ENCODE measurements around the gene YTHDF1. TPM values are rescaled to one million over a fixed set of nuclear protein-coding genes. Genes with fewer than 3 reads are reported as not detected.

YTHDF1 gene
- polyA plus RNA-seq, 1 experiment: 22.4 TPM

DNA sequence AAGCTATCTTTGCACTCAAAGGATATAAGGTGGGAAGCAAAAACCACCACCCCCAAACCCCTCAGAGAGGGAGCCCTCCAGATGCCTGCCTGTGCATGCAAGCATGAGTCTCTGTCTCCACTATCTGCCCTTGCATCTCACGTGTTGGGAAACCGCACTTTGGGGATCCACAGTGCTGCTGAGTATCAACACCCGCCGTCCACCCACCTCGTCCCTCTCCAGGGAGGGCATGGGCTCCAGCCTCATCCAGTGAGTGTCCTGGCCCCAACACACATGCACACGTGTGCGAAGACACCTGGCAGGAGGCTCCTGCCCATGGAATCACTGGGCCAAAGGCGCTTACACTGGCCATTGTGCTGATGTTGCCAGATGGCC lies 3.5 kb upstream of the YTHDF1 start:
- TF ChIP-seq, protein P1, sequence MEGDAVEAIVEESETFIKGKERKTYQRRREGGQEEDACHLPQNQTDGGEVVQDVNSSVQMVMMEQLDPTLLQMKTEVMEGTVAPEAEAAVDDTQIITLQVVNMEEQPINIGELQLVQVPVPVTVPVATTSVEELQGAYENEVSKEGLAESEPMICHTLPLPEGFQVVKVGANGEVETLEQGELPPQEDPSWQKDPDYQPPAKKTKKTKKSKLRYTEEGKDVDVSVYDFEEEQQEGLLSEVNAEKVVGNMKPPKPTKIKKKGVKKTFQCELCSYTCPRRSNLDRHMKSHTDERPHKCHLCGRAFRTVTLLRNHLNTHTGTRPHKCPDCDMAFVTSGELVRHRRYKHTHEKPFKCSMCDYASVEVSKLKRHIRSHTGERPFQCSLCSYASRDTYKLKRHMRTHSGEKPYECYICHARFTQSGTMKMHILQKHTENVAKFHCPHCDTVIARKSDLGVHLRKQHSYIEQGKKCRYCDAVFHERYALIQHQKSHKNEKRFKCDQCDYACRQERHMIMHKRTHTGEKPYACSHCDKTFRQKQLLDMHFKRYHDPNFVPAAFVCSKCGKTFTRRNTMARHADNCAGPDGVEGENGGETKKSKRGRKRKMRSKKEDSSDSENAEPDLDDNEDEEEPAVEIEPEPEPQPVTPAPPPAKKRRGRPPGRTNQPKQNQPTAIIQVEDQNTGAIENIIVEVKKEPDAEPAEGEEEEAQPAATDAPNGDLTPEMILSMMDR (IDR thresholded peaks at IDR 0.05; ENCODE audit: low read depth, low read length): no peak
- POLR2A ChIA-PET: no interaction called here
- H3K27me3 ChIP-seq (ENCODE audit: control insufficient read depth, insufficient read depth, low read length): peaks cover 22% of the 10 kb centered on the region
- no peak overlapping the region for H3K4me3 ChIP-seq (ENCODE audit: low read depth, low read length)
- no peaks in the 10 kb centered on the region for H3K9me3 ChIP-seq (ENCODE audit: control insufficient read depth, insufficient read depth, low read length)
- no peak overlapping the region for H3K27ac ChIP-seq (ENCODE audit: low read depth, low read length)
- DNase-seq (ENCODE audit: low read depth, low spot score): no peak
- CTCF ChIA-PET: interaction anchor here (1.0 kb wide), 1 partner anchor 164 kb away, joined by 3 read pairs; no protein-coding TSS in a partner anchor

DNA sequence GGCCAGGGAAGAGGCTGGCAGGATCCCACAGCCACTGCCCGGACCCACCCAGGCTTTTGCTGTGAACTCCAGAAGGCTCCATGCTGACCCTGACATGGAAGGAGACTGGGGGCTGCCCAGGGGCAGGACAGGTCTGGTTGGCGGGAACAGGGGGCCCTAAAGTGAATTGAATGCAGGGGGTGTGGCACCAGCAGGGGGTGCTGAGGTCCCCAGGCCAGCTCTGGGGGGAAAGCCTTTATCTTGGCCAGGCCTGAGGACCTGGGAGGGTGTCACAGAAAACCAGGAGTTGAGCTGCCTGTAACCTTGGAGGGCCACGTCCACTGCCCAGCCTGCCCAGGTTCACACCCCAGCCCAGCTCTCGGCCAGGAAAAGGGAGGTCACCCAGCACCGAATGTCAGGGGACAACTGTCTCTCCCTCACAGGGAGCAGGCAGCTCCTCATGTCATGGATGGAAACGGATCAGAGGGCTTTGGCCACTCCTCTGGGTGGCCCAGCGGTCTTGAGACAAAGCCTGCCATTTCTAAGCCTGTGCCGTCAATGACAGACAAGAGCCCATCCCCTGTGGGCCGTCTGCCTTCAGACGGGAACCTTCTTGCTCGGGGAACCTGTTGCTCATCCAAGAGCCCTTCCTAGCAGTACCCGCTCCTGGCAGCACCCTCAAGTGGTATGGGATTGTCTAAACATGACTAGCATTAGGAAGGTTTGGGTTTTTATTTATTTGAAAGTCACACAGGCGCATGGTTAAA lies 2.9 kb upstream of the YTHDF1 start:
- no peak for DNase-seq (ENCODE audit: low read depth, low spot score)
- TF ChIP-seq, protein P1 (IDR thresholded peaks at IDR 0.05; ENCODE audit: low read depth, low read length): no peak
- ChIA-PET POLR2A (interaction anchor here (0.7 kb wide), 1 partner anchor 395 kb away, joined by 3 read pairs; no protein-coding TSS in a partner anchor), CTCF (interaction anchor here (1.0 kb wide), 1 partner anchor 164 kb away, joined by 3 read pairs; no protein-coding TSS in a partner anchor)
- Histone ChIP-seq H3K27me3 (ENCODE audit: control insufficient read depth, insufficient read depth, low read length) (peaks cover 22% of the 10 kb centered on the region), H3K4me3 (ENCODE audit: low read depth, low read length) (no peak overlapping the region), H3K9me3 (ENCODE audit: control insufficient read depth, insufficient read depth, low read length) (no peaks in the 10 kb centered on the region), H3K27ac (ENCODE audit: low read depth, low read length) (no peak overlapping the region)

DNA sequence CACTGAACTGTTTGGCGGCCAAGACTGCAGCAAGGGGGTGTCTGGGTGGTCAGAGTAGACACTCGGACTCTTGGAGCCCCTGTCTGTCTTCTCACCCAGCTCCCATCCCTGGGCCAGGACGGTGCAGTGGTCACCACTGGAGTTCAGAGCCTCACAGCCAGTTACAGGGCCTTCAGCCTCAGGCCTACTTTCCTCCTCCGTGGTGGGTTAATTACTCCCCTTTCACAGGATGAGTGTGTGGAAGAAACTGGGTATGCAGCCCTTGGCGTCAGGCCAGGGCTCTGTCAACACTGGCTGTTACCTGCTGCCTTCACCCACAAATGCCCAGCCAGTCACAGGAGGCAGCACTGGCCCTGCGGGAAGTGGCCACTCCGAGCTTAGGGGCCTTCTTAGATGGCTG lies 1.8 kb upstream of the YTHDF1 start:
- POLR2A ChIA-PET: no interaction called here

DNA sequence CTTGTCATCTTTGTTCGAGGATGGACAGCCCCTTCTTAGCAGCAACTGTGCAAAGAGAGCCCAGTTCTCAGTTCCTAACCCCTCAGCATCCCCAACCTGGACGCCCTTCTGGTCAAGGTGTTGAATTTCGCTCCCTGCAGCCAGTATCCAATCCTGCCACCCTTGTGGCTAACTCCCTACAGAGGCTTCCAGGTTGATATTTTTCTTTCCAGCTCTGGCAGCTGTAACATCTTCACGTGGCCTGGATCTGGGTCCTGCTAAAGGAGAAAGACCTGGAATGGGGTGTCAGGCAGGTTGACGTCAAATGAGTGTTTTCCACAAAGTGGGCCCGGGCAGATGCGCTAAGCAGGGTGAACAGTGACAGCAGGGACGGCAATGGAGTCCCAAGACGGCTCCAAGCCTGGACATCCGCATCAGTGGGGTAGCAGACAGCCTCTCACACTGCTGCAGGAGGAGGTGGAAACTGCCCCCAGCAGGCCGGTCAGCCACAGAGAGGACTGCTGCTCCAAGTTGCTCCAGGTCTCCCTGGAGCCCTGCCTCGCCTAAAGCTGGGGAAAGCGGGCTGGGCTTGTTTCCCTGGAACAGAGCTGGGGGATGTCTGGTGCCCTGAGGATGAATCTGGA lies 1.0 kb upstream of the YTHDF1 start:
- Histone ChIP-seq H3K27me3 (ENCODE audit: control insufficient read depth, insufficient read depth, low read length) (peaks cover 13% of the 10 kb centered on the region), H3K9me3 (ENCODE audit: control insufficient read depth, insufficient read depth, low read length) (no peaks in the 10 kb centered on the region), H3K27ac (ENCODE audit: low read depth, low read length) (no peak overlapping the region), H3K4me3 (ENCODE audit: low read depth, low read length) (peak overlapping the region; percentile 77)
- POLR2A ChIA-PET: no interaction called here
- DNase-seq (ENCODE audit: low read depth, low spot score): no peak
- TF ChIP-seq, protein P1 (IDR thresholded peaks at IDR 0.05; ENCODE audit: low read depth, low read length): no peak
- CTCF ChIA-PET: interaction anchor here (6.2 kb wide), 1 partner anchor 7 kb away, joined by 59 read pairs; no protein-coding TSS in a partner anchor

More for the DNA sequence above, 1.8 kb upstream of the YTHDF1 start:
- TF ChIP-seq, protein P1 (IDR thresholded peaks at IDR 0.05; ENCODE audit: low read depth, low read length): no peak
- H3K4me3 ChIP-seq (ENCODE audit: low read depth, low read length): no peak overlapping the region
- CTCF ChIA-PET: no interaction called here
- H3K27me3 ChIP-seq (ENCODE audit: control insufficient read depth, insufficient read depth, low read length): peaks cover 21% of the 10 kb centered on the region
- DNase-seq (ENCODE audit: low read depth, low spot score): no peak
- H3K9me3 ChIP-seq (ENCODE audit: control insufficient read depth, insufficient read depth, low read length): no peaks in the 10 kb centered on the region
- no peak overlapping the region for H3K27ac ChIP-seq (ENCODE audit: low read depth, low read length)
